ENCODE measurements around the gene NPAS3. TPM values are rescaled to one million over a fixed set of nuclear protein-coding genes. Genes with fewer than 3 reads are reported as not detected.

The NPAS3 gene
- total and polyA plus RNA-seq, 2 donors (not counting 3 experiments of a cell fraction or from before 2014, with no cell fraction given): 0.10 to 0.13 TPM

- H2AFZ ChIP-seq (ENCODE audit: low read depth, low read length): no peak overlapping the region
- no peak overlapping the region for H3K4me3 ChIP-seq (replicated peaks in 1 of 3; ENCODE audit: insufficient read depth in 1 of 3, low read depth in 1 of 3, low read length in 3 of 3)
- dilution Hi-C loops (cut with MboI; ENCODE audit: extremely low pct_ligation_motif_present, low sequenced_read_pairs) (no loop called here), intact Hi-C loops (cut with micrococcal nuclease) (no loop called here)
- TF ChIP-seq POLR2A (IDR thresholded peaks at IDR 0.05; ENCODE audit: low read depth, low read length) (no peak), JUN (IDR thresholded peaks at IDR 0.05; ENCODE audit: borderline replicate concordance, insufficient read depth, insufficient read length, low read depth) (no peak), MAX (IDR thresholded peaks at IDR 0.05; ENCODE audit: insufficient read depth, insufficient read length) (no peak), EZH2 (IDR thresholded peaks at IDR 0.05; ENCODE audit: borderline replicate concordance, low read depth, low read length, severe bottlenecking) (no peak), GATA2 (IDR thresholded peaks at IDR 0.05; ENCODE audit: insufficient read depth, insufficient read length, low read depth, low read length) (no peak), MYC (IDR thresholded peaks at IDR 0.05; ENCODE audit: low read depth, low read length) (no peak), FOS (IDR thresholded peaks at IDR 0.05; ENCODE audit: borderline replicate concordance, insufficient read depth, low read length) (no peak), POLR2AphosphoS5 (IDR thresholded peaks at IDR 0.05; ENCODE audit: insufficient read depth, low read depth, low read length) (no peak), CTCF (IDR thresholded peaks at IDR 0.05; ENCODE audit: extremely low read depth in 1 of 2, insufficient read depth in 1 of 2, low read depth in 1 of 2, low read length in 2 of 2) (no peak)
- ChIA-PET POLR2A (no interaction called here), CTCF (no interaction called here)
- H3K79me2 ChIP-seq (ENCODE audit: control insufficient read depth, insufficient read depth, low read length): no peaks in the 10 kb centered on the region
- no peak for DNase-seq (ENCODE audit: low read depth, low spot score)
- H3K36me3 ChIP-seq (ENCODE audit: control insufficient read depth in 2 of 2, extremely low read depth in 1 of 2, insufficient read depth in 2 of 2, low read length in 2 of 2): no peaks in the 10 kb centered on the region
- H3K4me2 ChIP-seq (ENCODE audit: insufficient read depth, low read length): no peak overlapping the region
- FAIRE-seq: no peak
- no TSS peak for BruUV-seq (replicated peaks)
- no peak overlapping the region for H3K9ac ChIP-seq (replicated peaks; ENCODE audit: extremely low read depth, insufficient read depth, low read length)
- H3K27me3 ChIP-seq (ENCODE audit: control insufficient read depth in 2 of 2, insufficient read depth in 2 of 2, low read length in 2 of 2): no peaks in the 10 kb centered on the region
- no peaks in the 10 kb centered on the region for H3K9me1 ChIP-seq (replicated peaks; ENCODE audit: control insufficient read depth, extremely low read depth, insufficient read depth, low read length)
- no peak overlapping the region for H3K27ac ChIP-seq (ENCODE audit: insufficient read depth, low read depth, low read length)
- no peaks in the 10 kb centered on the region for H4K20me1 ChIP-seq (replicated peaks; ENCODE audit: control insufficient read depth, extremely low read depth, insufficient read depth, low read length)
- no peaks in the 10 kb centered on the region for H3K4me1 ChIP-seq (ENCODE audit: control insufficient read depth, extremely low read depth, insufficient read depth, low read length)
- no peaks in the 10 kb centered on the region for H3K9me3 ChIP-seq (replicated peaks; ENCODE audit: control insufficient read depth, insufficient read depth, low read length)
These were observed 302.7 kb downstream of the NPAS3 start for GRCh38 chr14:33241331-33241730.

All from endothelial cell of umbilical vein (primary cell).